Tongue (tissue), 1 donor: Measurements from ENCODE around the gene SERPINA5. TPM values are rescaled to one million over a fixed set of nuclear protein-coding genes. Genes with fewer than 3 reads are reported as not detected.

Experiments
- total RNA-seq: library from RNA; depleted of rRNA; stranded (reverse); fragments of >200 nt; gene quantifications from one replicate; pipeline ENCODE4 v1.2.3, GENCODE V29; 2014

SERPINA5 gene
- total RNA-seq, 1 donor from 2014 or later: not detected

Other genes with a start within 250 kb of the SERPINA5 start
- gene SERPINA2, start 214.7 kb upstream of the SERPINA5 start, total RNA-seq: not detected
- gene SERPINA1, start 192.8 kb upstream of the SERPINA5 start, total RNA-seq: 2.5 TPM
- gene SERPINA11, start 128.6 kb upstream of the SERPINA5 start, total RNA-seq: not detected
- not detected for gene SERPINA9, start 105.2 kb upstream of the SERPINA5 start, total RNA-seq
- gene SERPINA12, start 72.0 kb upstream of the SERPINA5 start, total RNA-seq: not detected
- not detected for gene SERPINA4, start 20.0 kb upstream of the SERPINA5 start, total RNA-seq
- gene SERPINA3, start 31.0 kb downstream of the SERPINA5 start, total RNA-seq: 1.5 TPM
- gene GSC, start 188.7 kb downstream of the SERPINA5 start, total RNA-seq: 1.5 TPM